Neural crest cell (in vitro differentiated cells): Measurements from ENCODE around the gene SLC22A3. TPM values are rescaled to one million over a fixed set of nuclear protein-coding genes. Genes with fewer than 3 reads are reported as not detected.

Source experiments
- DNase-seq: peaks from one replicate; pipeline ENCODE4 v3.0.0; 2021; ENCODE audit warnings: low read depth, mixed read lengths, low spot score
- H3K27ac Mint-ChIP-seq: one replicate; pipeline ENCODE4 v1.8.0; 2021; ENCODE audit warnings: mild to moderate bottlenecking, mixed read lengths; ENCODE audit not compliant: unreplicated experiment
- H3K27me3 Mint-ChIP-seq: 2 replicates; pipeline ENCODE4 v1.8.0; 2021; ENCODE audit warnings: low read depth, mild to moderate bottlenecking, mixed read lengths
- H3K36me3 Mint-ChIP-seq: 2 replicates; pipeline ENCODE4 v1.8.0; 2021; ENCODE audit warnings: low read depth, mild to moderate bottlenecking, mixed read lengths
- H3K4me1 Mint-ChIP-seq: 2 replicates; pipeline ENCODE4 v1.8.0; 2021; ENCODE audit warnings: mixed read lengths
- H3K4me3 Mint-ChIP-seq: one replicate; pipeline ENCODE4 v1.8.0; 2021; ENCODE audit warnings: mild to moderate bottlenecking, mixed read lengths
- H3K9me3 Mint-ChIP-seq: 2 replicates; pipeline ENCODE4 v1.8.0; 2021; ENCODE audit warnings: mixed read lengths
- CTCF ChIP-seq: fragments of 200-600 bp; sonication (generic); conservative IDR thresholded peaks from 2 replicates; pipeline ENCODE4 v1.5.0; 2021; ENCODE audit warnings: antibody characterized with exemption, mild to moderate bottlenecking
- total RNA-seq: library from RNA; stranded (reverse); gene quantifications from 2 replicates; pipeline ENCODE4 v1.2.1, GENCODE V29; 2021

Gene SLC22A3
- total RNA-seq, 1 donor from 2014 or later, result 0.12 TPM

GRCh38 chr6:160374836-160375560 is 26.8 kb downstream of the SLC22A3 start:
- peaks cover 3% of the 10 kb centered on the region for H3K9me3 Mint-ChIP-seq
- TF ChIP-seq CTCF, result no peak
- H3K36me3 Mint-ChIP-seq, result no peaks in the 10 kb centered on the region
- H3K4me1 Mint-ChIP-seq, result no peaks in the 10 kb centered on the region
- H3K4me3 Mint-ChIP-seq, result no peak overlapping the region
- H3K27me3 Mint-ChIP-seq, result peaks cover 14% of the 10 kb centered on the region
- no peak for DNase-seq
- no peak overlapping the region for H3K27ac Mint-ChIP-seq

GRCh38 chr6:160375561-160375949 is 27.4 kb downstream of the SLC22A3 start:
- no peak for TF ChIP-seq CTCF
- Mint-ChIP-seq H3K36me3 (no peaks in the 10 kb centered on the region), H3K4me1 (no peaks in the 10 kb centered on the region), H3K4me3 (no peak overlapping the region), H3K27ac (no peak overlapping the region), H3K27me3 (peaks cover 14% of the 10 kb centered on the region), H3K9me3 (peaks cover 3% of the 10 kb centered on the region)
- DNase-seq, result no peak

- H3K27me3 Mint-ChIP-seq, result peaks cover 10% of the 10 kb centered on the region
- no peak overlapping the region for H3K4me3 Mint-ChIP-seq
- no peaks in the 10 kb centered on the region for H3K4me1 Mint-ChIP-seq
- TF ChIP-seq CTCF, result no peak
- H3K27ac Mint-ChIP-seq, result no peak overlapping the region
- no peaks in the 10 kb centered on the region for H3K36me3 Mint-ChIP-seq
- H3K9me3 Mint-ChIP-seq, result peaks cover 3% of the 10 kb centered on the region
- no peak for DNase-seq
These were observed 28.3 kb downstream of the SLC22A3 start for GRCh38 chr6:160376445-160376844.

GRCh38 chr6:160378218-160378617 is 30.0 kb downstream of the SLC22A3 start:
- TF ChIP-seq CTCF, result no peak
- H3K27me3 Mint-ChIP-seq, result peaks cover 2% of the 10 kb centered on the region
- no peaks in the 10 kb centered on the region for H3K9me3 Mint-ChIP-seq
- no peaks in the 10 kb centered on the region for H3K4me1 Mint-ChIP-seq
- H3K36me3 Mint-ChIP-seq, result no peaks in the 10 kb centered on the region
- no peak for DNase-seq
- H3K27ac Mint-ChIP-seq, result no peak overlapping the region
- no peak overlapping the region for H3K4me3 Mint-ChIP-seq

GRCh38 chr6:160378882-160379281 is 30.7 kb downstream of the SLC22A3 start:
- Mint-ChIP-seq H3K36me3 (no peaks in the 10 kb centered on the region), H3K27me3 (no peaks in the 10 kb centered on the region), H3K27ac (no peak overlapping the region), H3K9me3 (no peaks in the 10 kb centered on the region), H3K4me1 (no peaks in the 10 kb centered on the region), H3K4me3 (no peak overlapping the region)
- no peak for DNase-seq
- TF ChIP-seq CTCF, result no peak
